GM23338 (cell line): ENCODE data around the gene TMEM150A. TPM values are rescaled to one million over a fixed set of nuclear protein-coding genes. Genes with fewer than 3 reads are reported as not detected.

Experiments used
- ATAC-seq: fragments of 200-7000 bp; cut with Tn5 transposase; 3 replicates; pipeline ENCODE4 v1.9.1; 2020
- DNase-seq: peaks from one replicate; pipeline ENCODE4 v3.0.0-alpha.2; 2015; ENCODE audit warnings: low spot score
- H2AFZ ChIP-seq: fragments of 200-600 bp; sonication (generic); 2 replicates; pipeline ENCODE4 v1.8.0; 2016; ENCODE audit warnings: antibody characterized with exemption, mild to moderate bottlenecking, moderate library complexity
- H3F3A ChIP-seq: fragments of 200-600 bp; sonication (generic); replicated peaks from 2 replicates; pipeline ENCODE4 v1.8.0; 2017; ENCODE audit warnings: antibody characterized with exemption, mixed run types, low read depth
- H3K27ac ChIP-seq: fragments of 200-600 bp; sonication (generic); 2 replicates; pipeline ENCODE4 v1.6.1; 2016; ENCODE audit warnings: low read depth
- H3K27me3 ChIP-seq: fragments of 200-600 bp; sonication (generic); 2 replicates; pipeline ENCODE4 v1.8.0; 2016; ENCODE audit warnings: mild to moderate bottlenecking, mixed run types, moderate library complexity; ENCODE audit not compliant: insufficient read depth
- H3K36me3 ChIP-seq: fragments of 200-600 bp; sonication (generic); 2 replicates; pipeline ENCODE4 v1.8.0; 2016; ENCODE audit warnings: mild to moderate bottlenecking; ENCODE audit not compliant: insufficient read depth
- H3K4me1 ChIP-seq: fragments of 200-600 bp; sonication (generic); 2 replicates; pipeline ENCODE4 v1.8.0; 2016; ENCODE audit warnings: mild to moderate bottlenecking, moderate library complexity; ENCODE audit not compliant: insufficient read depth
- H3K4me2 ChIP-seq: fragments of 200-600 bp; sonication (generic); 2 replicates; pipeline ENCODE4 v1.7.1; 2017; ENCODE audit warnings: mixed run types
- H3K4me3 ChIP-seq: fragments of 200-600 bp; sonication (generic); 2 replicates; pipeline ENCODE4 v1.6.1; 2016; ENCODE audit warnings: mixed run types
- H3K79me2 ChIP-seq: fragments of 200-600 bp; sonication (generic); replicated peaks from 2 replicates; pipeline ENCODE4 v1.8.0; 2017; ENCODE audit warnings: mild to moderate bottlenecking; ENCODE audit not compliant: insufficient read depth
- H3K9me2 ChIP-seq: fragments of 200-600 bp; sonication (generic); 2 replicates; pipeline ENCODE4 v1.8.0; 2017; ENCODE audit not compliant: insufficient read depth
- H4K20me1 ChIP-seq: fragments of 200-600 bp; sonication (generic); replicated peaks from 2 replicates; pipeline ENCODE4 v1.8.0; 2017; ENCODE audit warnings: mild to moderate bottlenecking; ENCODE audit not compliant: insufficient read depth
- H3K27ac Mint-ChIP-seq: 2 replicates; pipeline ENCODE4 v1.8.0; 2020; ENCODE audit warnings: inconsistent platforms, mild to moderate bottlenecking, moderate library complexity, mixed read lengths
- H3K27me3 Mint-ChIP-seq: 3 replicates; pipeline ENCODE4 v1.8.0; 2022; ENCODE audit warnings: low read depth, mild to moderate bottlenecking, moderate library complexity, mixed read lengths, inconsistent platforms; ENCODE audit not compliant: insufficient read depth, poor library complexity
- H3K36me3 Mint-ChIP-seq: 3 replicates; pipeline ENCODE4 v1.8.0; 2021; ENCODE audit warnings: low read depth, mild to moderate bottlenecking, inconsistent platforms, moderate library complexity, mixed read lengths
- H3K4me1 Mint-ChIP-seq: 3 replicates; pipeline ENCODE4 v1.8.0; 2020; ENCODE audit warnings: mild to moderate bottlenecking, inconsistent platforms, mixed read lengths
- H3K4me3 Mint-ChIP-seq: 3 replicates; pipeline ENCODE4 v1.8.0; 2021; ENCODE audit warnings: moderate library complexity, mild to moderate bottlenecking, inconsistent platforms, mixed read lengths
- H3K9me3 Mint-ChIP-seq: 3 replicates; pipeline ENCODE4 v1.8.0; 2020; ENCODE audit warnings: moderate library complexity, mild to moderate bottlenecking, inconsistent platforms, mixed read lengths
- CREB1 ChIP-seq: fragments of 250-450 bp; sonication (Bioruptor Pico); IDR thresholded peaks from 2 replicates; pipeline ENCODE4 v1.5.0; 2020; ENCODE audit warnings: low read depth, mild to moderate bottlenecking, moderate library complexity
- EZH2 ChIP-seq: fragments of 200-600 bp; sonication (generic); IDR thresholded peaks from one replicate; pipeline ENCODE4 v1.8.0; 2017; ENCODE audit warnings: antibody characterized with exemption, mild to moderate bottlenecking, low read depth; ENCODE audit not compliant: unreplicated experiment
- EZH2phosphoT487 ChIP-seq: fragments of 200-600 bp; sonication (generic); IDR thresholded peaks from one replicate; pipeline ENCODE4 v1.8.1; 2018; ENCODE audit warnings: antibody characterized with exemption; ENCODE audit not compliant: unreplicated experiment
- JUNB ChIP-seq: IDR thresholded peaks from one replicate; pipeline ENCODE4 v1.6.1; 2016; ENCODE audit warnings: antibody characterized with exemption; ENCODE audit not compliant: unreplicated experiment
- NANOG ChIP-seq: IDR thresholded peaks from 2 replicates; pipeline ENCODE4 v1.6.1; 2016; ENCODE audit warnings: antibody characterized with exemption, borderline replicate concordance
- POLR2AphosphoS5 ChIP-seq: IDR thresholded peaks from 2 replicates; pipeline ENCODE4 v1.6.1; 2016; ENCODE audit warnings: antibody characterized with exemption, low read depth
- ZNF331 ChIP-seq: fragments of 250-450 bp; sonication (Bioruptor Pico); IDR thresholded peaks from 2 replicates; pipeline ENCODE4 v1.5.0; 2020; ENCODE audit warnings: low read depth, mild to moderate bottlenecking, moderate library complexity
- polyA plus RNA-seq: library from polyadenylated mRNA; unstranded; fragments of >200 nt; fragmentation: Nextera tagmentation; extraction: Ambion mirVana; gene quantifications from 2 replicates; pipeline ENCODE4 v1.2.1, GENCODE V29; 2016
- total RNA-seq: library from RNA; depleted of rRNA; stranded (reverse); fragments of >200 nt; shearing (Covaris generic); gene quantifications from 2 replicates; pipeline ENCODE4 v1.2.3, GENCODE V29; 2014
- TF ChIP-seq, protein P1 (sequence below), 2 experiments: fragments of 200-600 bp in 1 of 2; sonication (generic) in 1 of 2; conservative IDR thresholded peaks; 2 replicates each; pipeline versions ENCODE4 v1.5.1 to v1.6.1; 2016 to 2017; ENCODE audit warnings: antibody characterized with exemption in 2 of 2, low read depth in 2 of 2, mild to moderate bottlenecking in 2 of 2, moderate library complexity in 1 of 2
- TF ChIP-seq, protein P2 (sequence below): IDR thresholded peaks from 2 replicates; pipeline ENCODE4 v1.6.1; 2016; ENCODE audit warnings: antibody characterized with exemption
- TF ChIP-seq, protein P3 (sequence below): IDR thresholded peaks from one replicate; pipeline ENCODE4 v1.6.1; 2018; ENCODE audit warnings: antibody characterized with exemption; ENCODE audit not compliant: unreplicated experiment
- TF ChIP-seq, protein P4 (sequence below): fragments of 250-450 bp; sonication (Bioruptor Pico); IDR thresholded peaks from 2 replicates; pipeline ENCODE4 v1.5.0; 2020; ENCODE audit warnings: mild to moderate bottlenecking, moderate library complexity

TMEM150A gene
- total and polyA plus RNA-seq, 2 experiments from 2014 or later = 16.4 to 27.9 TPM

DNA sequence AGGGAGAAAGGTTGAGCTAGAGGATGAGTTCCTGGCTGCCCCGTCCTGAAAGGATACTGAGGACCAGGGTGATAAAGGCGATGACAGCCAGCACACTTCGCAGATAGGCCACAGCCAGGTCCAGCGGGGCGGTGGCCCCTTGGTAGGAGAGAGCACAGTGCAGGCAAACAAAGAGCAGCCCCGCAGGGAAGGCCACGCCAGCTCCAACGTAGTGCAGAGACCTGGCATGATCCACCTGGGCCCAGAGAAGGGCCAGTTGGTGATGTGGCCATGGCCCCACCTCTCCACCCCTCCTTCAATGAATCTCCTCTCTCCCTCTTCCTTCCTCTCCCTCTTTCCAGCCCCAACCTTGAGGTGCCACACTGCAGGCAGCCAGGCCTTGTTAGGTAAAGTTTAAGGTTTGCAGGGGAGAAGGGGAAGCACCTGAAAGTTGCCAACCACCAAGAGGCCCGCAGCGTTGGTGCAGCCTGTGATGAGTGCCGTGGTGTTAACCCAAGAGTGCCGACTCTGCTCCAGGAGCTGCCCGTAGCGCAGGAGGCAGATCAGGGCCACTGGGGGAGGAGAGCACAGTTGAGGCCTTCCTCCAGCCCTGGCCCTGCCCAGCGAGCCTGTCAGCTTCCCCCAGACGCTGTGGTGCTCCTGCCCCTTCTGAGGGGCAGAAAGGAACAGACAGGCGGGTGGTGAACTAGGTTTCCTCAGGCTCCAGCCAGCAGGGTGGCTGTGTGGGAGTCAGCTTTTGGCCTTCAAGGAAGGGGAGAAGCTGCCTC, 2.8 kb downstream of the TMEM150A start:
- Histone ChIP-seq H2AFZ (no peak overlapping the region), H3K36me3 (no peaks in the 10 kb centered on the region; the same call in 1 of the 2 replicates), H4K20me1 (peaks cover 8% of the 10 kb centered on the region; the same call in 1 of the 2 replicates), H3K27ac (no peak overlapping the region), H3K4me2 (no peak overlapping the region), H3K9me2 (no peaks in the 10 kb centered on the region), H3K4me1 (peaks cover 9% of the 10 kb centered on the region), H3K79me2 (peaks cover 27% of the 10 kb centered on the region), H3K4me3 (no peak overlapping the region), H3F3A (0 out of 2 replicates have a peak, but pooled peaks cover under 1% of the 10 kb centered on the region), H3K27me3 (no peaks in the 10 kb centered on the region)
- H3K27ac Mint-ChIP-seq = no peak overlapping the region
- TF ChIP-seq JUNB = no peak
- TF ChIP-seq ZNF331 = no peak
- TF ChIP-seq, protein P1, sequence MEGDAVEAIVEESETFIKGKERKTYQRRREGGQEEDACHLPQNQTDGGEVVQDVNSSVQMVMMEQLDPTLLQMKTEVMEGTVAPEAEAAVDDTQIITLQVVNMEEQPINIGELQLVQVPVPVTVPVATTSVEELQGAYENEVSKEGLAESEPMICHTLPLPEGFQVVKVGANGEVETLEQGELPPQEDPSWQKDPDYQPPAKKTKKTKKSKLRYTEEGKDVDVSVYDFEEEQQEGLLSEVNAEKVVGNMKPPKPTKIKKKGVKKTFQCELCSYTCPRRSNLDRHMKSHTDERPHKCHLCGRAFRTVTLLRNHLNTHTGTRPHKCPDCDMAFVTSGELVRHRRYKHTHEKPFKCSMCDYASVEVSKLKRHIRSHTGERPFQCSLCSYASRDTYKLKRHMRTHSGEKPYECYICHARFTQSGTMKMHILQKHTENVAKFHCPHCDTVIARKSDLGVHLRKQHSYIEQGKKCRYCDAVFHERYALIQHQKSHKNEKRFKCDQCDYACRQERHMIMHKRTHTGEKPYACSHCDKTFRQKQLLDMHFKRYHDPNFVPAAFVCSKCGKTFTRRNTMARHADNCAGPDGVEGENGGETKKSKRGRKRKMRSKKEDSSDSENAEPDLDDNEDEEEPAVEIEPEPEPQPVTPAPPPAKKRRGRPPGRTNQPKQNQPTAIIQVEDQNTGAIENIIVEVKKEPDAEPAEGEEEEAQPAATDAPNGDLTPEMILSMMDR (conservative IDR thresholded peaks at IDR 0.05; ENCODE audit: low read depth in 2 of 2) = no peak
- TF ChIP-seq, protein P2, sequence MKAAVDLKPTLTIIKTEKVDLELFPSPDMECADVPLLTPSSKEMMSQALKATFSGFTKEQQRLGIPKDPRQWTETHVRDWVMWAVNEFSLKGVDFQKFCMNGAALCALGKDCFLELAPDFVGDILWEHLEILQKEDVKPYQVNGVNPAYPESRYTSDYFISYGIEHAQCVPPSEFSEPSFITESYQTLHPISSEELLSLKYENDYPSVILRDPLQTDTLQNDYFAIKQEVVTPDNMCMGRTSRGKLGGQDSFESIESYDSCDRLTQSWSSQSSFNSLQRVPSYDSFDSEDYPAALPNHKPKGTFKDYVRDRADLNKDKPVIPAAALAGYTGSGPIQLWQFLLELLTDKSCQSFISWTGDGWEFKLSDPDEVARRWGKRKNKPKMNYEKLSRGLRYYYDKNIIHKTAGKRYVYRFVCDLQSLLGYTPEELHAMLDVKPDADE = no peak
- TF ChIP-seq NANOG = no peak
- TF ChIP-seq, protein P3, sequence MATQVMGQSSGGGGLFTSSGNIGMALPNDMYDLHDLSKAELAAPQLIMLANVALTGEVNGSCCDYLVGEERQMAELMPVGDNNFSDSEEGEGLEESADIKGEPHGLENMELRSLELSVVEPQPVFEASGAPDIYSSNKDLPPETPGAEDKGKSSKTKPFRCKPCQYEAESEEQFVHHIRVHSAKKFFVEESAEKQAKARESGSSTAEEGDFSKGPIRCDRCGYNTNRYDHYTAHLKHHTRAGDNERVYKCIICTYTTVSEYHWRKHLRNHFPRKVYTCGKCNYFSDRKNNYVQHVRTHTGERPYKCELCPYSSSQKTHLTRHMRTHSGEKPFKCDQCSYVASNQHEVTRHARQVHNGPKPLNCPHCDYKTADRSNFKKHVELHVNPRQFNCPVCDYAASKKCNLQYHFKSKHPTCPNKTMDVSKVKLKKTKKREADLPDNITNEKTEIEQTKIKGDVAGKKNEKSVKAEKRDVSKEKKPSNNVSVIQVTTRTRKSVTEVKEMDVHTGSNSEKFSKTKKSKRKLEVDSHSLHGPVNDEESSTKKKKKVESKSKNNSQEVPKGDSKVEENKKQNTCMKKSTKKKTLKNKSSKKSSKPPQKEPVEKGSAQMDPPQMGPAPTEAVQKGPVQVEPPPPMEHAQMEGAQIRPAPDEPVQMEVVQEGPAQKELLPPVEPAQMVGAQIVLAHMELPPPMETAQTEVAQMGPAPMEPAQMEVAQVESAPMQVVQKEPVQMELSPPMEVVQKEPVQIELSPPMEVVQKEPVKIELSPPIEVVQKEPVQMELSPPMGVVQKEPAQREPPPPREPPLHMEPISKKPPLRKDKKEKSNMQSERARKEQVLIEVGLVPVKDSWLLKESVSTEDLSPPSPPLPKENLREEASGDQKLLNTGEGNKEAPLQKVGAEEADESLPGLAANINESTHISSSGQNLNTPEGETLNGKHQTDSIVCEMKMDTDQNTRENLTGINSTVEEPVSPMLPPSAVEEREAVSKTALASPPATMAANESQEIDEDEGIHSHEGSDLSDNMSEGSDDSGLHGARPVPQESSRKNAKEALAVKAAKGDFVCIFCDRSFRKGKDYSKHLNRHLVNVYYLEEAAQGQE = no peak
- TF ChIP-seq POLR2AphosphoS5 = no peak
- TF ChIP-seq EZH2phosphoT487 = no peak
- TF ChIP-seq, protein P4, sequence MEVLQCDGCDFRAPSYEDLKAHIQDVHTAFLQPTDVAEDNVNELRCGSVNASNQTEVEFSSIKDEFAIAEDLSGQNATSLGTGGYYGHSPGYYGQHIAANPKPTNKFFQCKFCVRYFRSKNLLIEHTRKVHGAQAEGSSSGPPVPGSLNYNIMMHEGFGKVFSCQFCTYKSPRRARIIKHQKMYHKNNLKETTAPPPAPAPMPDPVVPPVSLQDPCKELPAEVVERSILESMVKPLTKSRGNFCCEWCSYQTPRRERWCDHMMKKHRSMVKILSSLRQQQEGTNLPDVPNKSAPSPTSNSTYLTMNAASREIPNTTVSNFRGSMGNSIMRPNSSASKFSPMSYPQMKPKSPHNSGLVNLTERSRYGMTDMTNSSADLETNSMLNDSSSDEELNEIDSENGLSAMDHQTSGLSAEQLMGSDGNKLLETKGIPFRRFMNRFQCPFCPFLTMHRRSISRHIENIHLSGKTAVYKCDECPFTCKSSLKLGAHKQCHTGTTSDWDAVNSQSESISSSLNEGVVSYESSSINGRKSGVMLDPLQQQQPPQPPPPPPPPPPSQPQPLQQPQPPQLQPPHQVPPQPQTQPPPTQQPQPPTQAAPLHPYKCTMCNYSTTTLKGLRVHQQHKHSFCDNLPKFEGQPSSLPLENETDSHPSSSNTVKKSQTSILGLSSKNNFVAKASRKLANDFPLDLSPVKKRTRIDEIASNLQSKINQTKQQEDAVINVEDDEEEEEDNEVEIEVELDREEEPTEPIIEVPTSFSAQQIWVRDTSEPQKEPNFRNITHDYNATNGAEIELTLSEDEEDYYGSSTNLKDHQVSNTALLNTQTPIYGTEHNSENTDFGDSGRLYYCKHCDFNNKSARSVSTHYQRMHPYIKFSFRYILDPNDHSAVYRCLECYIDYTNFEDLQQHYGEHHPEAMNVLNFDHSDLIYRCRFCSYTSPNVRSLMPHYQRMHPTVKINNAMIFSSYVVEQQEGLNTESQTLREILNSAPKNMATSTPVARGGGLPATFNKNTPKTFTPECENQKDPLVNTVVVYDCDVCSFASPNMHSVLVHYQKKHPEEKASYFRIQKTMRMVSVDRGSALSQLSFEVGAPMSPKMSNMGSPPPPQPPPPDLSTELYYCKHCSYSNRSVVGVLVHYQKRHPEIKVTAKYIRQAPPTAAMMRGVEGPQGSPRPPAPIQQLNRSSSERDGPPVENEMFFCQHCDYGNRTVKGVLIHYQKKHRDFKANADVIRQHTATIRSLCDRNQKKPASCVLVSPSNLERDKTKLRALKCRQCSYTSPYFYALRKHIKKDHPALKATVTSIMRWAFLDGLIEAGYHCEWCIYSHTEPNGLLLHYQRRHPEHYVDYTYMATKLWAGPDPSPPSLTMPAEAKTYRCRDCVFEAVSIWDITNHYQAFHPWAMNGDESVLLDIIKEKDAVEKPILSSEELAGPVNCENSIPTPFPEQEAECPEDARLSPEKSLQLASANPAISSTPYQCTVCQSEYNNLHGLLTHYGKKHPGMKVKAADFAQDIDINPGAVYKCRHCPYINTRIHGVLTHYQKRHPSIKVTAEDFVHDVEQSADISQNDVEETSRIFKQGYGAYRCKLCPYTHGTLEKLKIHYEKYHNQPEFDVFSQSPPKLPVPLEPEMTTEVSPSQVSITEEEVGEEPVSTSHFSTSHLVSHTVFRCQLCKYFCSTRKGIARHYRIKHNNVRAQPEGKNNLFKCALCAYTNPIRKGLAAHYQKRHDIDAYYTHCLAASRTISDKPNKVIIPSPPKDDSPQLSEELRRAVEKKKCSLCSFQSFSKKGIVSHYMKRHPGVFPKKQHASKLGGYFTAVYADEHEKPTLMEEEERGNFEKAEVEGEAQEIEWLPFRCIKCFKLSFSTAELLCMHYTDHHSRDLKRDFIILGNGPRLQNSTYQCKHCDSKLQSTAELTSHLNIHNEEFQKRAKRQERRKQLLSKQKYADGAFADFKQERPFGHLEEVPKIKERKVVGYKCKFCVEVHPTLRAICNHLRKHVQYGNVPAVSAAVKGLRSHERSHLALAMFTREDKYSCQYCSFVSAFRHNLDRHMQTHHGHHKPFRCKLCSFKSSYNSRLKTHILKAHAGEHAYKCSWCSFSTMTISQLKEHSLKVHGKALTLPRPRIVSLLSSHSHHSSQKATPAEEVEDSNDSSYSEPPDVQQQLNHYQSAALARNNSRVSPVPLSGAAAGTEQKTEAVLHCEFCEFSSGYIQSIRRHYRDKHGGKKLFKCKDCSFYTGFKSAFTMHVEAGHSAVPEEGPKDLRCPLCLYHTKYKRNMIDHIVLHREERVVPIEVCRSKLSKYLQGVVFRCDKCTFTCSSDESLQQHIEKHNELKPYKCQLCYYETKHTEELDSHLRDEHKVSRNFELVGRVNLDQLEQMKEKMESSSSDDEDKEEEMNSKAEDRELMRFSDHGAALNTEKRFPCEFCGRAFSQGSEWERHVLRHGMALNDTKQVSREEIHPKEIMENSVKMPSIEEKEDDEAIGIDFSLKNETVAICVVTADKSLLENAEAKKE = no peak
- TF ChIP-seq CREB1 (CRISPR knock-in tag) = no peak
- TF ChIP-seq EZH2 = no peak
- H3K36me3 Mint-ChIP-seq = peaks cover 10% of the 10 kb centered on the region; the same call in 1 of the 3 replicates
- no peak overlapping the region for H3K4me3 Mint-ChIP-seq
- peaks cover 30% of the 10 kb centered on the region for H3K27me3 Mint-ChIP-seq
- peaks cover 3% of the 10 kb centered on the region; the same call in 1 of the 3 replicates for H3K9me3 Mint-ChIP-seq
- ATAC-seq (no peak), DNase-seq (no peak)
- peaks cover 9% of the 10 kb centered on the region for H3K4me1 Mint-ChIP-seq
